ENCODE measurements around the gene PGAP3.
A peak's percentile ranks its signal among the peaks of the same experiment; 100 is the strongest.

Gene PGAP3

GRCh38 chr17:39639043-39639442 lies 48.8 kb downstream of the PGAP3 start:
- TF ChIP-seq, protein P1, sequence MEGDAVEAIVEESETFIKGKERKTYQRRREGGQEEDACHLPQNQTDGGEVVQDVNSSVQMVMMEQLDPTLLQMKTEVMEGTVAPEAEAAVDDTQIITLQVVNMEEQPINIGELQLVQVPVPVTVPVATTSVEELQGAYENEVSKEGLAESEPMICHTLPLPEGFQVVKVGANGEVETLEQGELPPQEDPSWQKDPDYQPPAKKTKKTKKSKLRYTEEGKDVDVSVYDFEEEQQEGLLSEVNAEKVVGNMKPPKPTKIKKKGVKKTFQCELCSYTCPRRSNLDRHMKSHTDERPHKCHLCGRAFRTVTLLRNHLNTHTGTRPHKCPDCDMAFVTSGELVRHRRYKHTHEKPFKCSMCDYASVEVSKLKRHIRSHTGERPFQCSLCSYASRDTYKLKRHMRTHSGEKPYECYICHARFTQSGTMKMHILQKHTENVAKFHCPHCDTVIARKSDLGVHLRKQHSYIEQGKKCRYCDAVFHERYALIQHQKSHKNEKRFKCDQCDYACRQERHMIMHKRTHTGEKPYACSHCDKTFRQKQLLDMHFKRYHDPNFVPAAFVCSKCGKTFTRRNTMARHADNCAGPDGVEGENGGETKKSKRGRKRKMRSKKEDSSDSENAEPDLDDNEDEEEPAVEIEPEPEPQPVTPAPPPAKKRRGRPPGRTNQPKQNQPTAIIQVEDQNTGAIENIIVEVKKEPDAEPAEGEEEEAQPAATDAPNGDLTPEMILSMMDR (IDR thresholded peaks at IDR 0.05; ENCODE audit: control insufficient read depth, insufficient read depth, low read depth, low read length, missing control alignments), result no peak
- H3K4me3 ChIP-seq (ENCODE audit: control insufficient read depth, low read depth, low read length), result no peak overlapping the region
- DNase-seq (ENCODE audit: low read depth), result no peak

DNA sequence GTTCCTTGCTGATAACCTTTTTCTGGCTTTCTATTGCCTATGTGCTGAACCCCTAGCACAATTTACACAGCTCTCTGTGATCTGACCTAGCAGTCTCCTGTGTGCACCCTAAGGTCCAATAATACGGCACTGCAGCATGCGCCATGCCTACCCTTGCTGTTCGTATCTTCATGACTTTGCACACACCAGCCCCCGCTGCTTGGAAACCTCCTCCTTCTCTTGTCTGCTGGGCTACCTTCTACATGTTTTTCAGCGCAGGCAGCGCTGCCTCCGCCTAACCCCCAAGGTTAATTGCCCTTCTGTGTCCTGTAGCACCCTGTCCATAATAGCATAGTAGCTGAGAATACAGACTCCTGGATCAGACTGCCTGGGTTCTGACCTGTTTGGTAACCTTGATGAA lies 49.5 kb downstream of the PGAP3 start:
- no peak for DNase-seq (ENCODE audit: low read depth)
- H3K4me3 ChIP-seq (ENCODE audit: control insufficient read depth, low read depth, low read length), result peak overlapping the region; percentile 98; the same call in 1 of the 2 replicates

DNA sequence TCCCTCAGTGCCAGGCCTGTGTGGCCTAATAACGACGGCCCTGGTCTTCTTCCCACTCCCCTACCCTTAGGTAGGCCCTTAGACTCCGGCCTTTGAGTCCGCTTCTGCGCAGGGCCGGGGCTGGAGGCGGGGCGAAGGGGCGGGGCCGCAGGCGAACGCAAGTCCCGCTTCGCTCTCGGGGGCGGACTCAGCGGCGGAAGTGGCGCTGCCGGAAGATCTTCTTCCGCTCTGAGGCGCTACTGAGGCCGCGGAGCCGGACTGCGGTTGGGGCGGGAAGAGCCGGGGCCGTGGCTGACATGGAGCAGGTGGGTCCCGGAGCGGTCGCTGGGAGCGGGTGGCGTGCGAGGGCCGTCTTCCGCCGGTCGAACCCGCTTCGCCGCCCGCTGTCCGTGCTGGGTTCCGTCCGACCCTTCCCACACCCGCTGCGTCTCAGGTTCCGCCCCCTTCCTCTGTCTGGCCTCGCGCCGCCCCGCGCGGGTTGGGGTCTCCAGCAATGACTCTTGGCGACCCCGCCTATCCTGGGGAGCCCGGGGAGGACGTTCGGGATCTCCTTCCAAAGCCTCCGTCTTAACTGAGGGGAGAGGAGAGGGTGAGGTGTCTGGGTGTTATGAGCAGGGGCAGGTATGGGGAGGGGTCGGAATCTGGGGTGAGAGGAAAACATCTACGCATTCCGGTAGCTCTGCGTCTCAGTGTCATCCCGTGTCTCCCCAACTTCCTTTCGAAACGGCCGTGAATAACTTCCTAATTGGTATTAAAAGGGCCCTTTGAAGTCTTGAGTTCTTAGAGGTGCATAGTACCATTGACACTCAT lies 50.7 kb downstream of the PGAP3 start, which contains the start of gene STARD3:
Gene STARD3 (plus strand): TSS at position 218 of the 810 bp plus-strand sequence. CDS start 16,388 bp downstream, outside the sequence.
- peak; percentile 50 for DNase-seq (ENCODE audit: low read depth)
- TF ChIP-seq, protein P1 (IDR thresholded peaks at IDR 0.05; ENCODE audit: control insufficient read depth, insufficient read depth, low read depth, low read length, missing control alignments), result no peak
- H3K4me3 ChIP-seq (ENCODE audit: control insufficient read depth, low read depth, low read length), result peak within 1 kb of the TSS; percentile 98

More for the DNA sequence above, 49.5 kb downstream of the PGAP3 start:
- TF ChIP-seq, protein P1 (IDR thresholded peaks at IDR 0.05; ENCODE audit: control insufficient read depth, insufficient read depth, low read depth, low read length, missing control alignments), result no peak

DNA sequence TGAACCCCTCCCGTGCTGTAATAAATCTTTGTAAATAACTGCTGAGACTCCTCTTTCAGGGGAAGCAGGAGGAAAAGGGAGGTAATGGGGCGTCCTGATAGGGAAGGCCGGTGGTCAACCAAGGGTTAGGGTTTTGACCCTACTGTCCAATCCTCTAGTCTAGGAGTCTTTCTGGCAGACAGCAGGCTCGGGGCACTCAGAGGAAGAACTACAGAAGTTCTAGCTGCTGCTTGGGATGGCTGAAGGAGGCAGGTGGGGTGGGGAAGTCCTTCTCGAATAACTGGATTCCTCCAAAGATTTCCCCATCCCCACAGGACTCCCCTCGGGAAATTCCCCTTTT lies 51.3 kb downstream of the PGAP3 start:
- DNase-seq (ENCODE audit: low read depth), result no peak
- H3K4me3 ChIP-seq (ENCODE audit: control insufficient read depth, low read depth, low read length), result peak overlapping the region; percentile 98
- TF ChIP-seq, protein P1 (IDR thresholded peaks at IDR 0.05; ENCODE audit: control insufficient read depth, insufficient read depth, low read depth, low read length, missing control alignments), result no peak

DNA sequence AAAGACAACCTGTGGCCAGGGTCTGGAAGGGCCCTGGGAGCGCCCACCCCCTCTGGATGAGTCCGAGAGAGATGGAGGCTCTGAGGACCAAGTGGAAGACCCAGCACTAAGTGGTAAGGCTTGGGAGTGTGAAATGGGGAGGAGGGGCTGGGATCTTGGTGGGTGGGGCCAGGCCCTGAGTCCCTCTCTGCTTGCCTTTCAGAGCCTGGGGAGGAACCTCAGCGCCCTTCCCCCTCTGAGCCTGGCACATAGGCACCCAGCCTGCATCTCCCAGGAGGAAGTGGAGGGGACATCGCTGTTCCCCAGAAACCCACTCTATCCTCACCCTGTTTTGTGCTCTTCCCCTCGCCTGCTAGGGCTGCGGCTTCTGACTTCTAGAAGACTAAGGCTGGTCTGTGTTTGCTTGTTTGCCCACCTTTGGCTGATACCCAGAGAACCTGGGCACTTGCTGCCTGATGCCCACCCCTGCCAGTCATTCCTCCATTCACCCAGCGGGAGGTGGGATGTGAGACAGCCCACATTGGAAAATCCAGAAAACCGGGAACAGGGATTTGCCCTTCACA lies 52.2 kb downstream of the PGAP3 start:
- no peak overlapping the region for H3K4me3 ChIP-seq (ENCODE audit: control insufficient read depth, low read depth, low read length)
- DNase-seq (ENCODE audit: low read depth), result no peak
- TF ChIP-seq, protein P1 (IDR thresholded peaks at IDR 0.05; ENCODE audit: control insufficient read depth, insufficient read depth, low read depth, low read length, missing control alignments), result no peak

DNA sequence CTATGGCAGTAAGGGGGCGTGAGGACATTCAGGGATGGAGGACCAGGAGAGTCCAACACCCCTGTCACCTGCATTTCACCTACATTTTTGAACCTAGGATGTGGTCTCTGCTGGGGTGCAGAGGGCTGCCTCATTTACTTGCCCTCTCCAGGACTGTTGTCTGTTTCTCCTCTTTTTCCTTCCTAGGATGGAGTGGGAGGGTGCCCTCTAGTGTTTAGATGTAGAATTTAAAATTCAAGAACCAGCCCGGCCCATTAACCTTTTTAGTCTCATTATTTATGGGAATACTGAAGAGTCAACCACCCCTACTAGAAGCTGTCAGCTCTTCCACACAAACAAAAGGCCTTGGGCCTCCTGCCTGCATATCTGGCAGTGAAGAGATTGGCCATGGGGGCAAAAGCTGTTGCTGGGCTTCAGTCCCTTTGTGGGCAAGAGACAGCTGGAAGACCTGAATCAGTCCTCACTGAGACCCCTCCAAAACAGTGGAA lies 53.4 kb downstream of the PGAP3 start:
- no peak overlapping the region for H3K4me3 ChIP-seq (ENCODE audit: control insufficient read depth, low read depth, low read length)
- no peak for DNase-seq (ENCODE audit: low read depth)
- TF ChIP-seq, protein P1 (IDR thresholded peaks at IDR 0.05; ENCODE audit: control insufficient read depth, insufficient read depth, low read depth, low read length, missing control alignments), result peak; percentile 73
